ENCODE data around the gene B3GAT3.
A peak's percentile ranks its signal among the peaks of the same experiment; 100 is the strongest.

The B3GAT3 gene

GRCh38 chr11:62610403-62610802, 11.4 kb downstream of the B3GAT3 start:
- H3K4me3 ChIP-seq (replicated peaks in 1 of 2; ENCODE audit: low read depth in 2 of 2, low read length in 2 of 2): no peak overlapping the region
- no peak for TF ChIP-seq CTCF (IDR thresholded peaks at IDR 0.05; ENCODE audit: low read depth, low read length)
- DNase-seq (ENCODE audit: low read depth in 2 of 2): no peak

- no peak overlapping the region for H3K4me3 ChIP-seq (replicated peaks in 1 of 2; ENCODE audit: low read depth in 2 of 2, low read length in 2 of 2)
- TF ChIP-seq CTCF (IDR thresholded peaks at IDR 0.05; ENCODE audit: low read depth, low read length): no peak
- DNase-seq (ENCODE audit: low read depth in 2 of 2): no peak
Measured at GRCh38 chr11:62608776-62609175, 13.0 kb downstream of the B3GAT3 start.

- no peak for DNase-seq (ENCODE audit: low read depth in 2 of 2)
- no peak for TF ChIP-seq CTCF (IDR thresholded peaks at IDR 0.05; ENCODE audit: low read depth, low read length)
- no peak overlapping the region for H3K4me3 ChIP-seq (replicated peaks in 1 of 2; ENCODE audit: low read depth in 2 of 2, low read length in 2 of 2)
Measured at GRCh38 chr11:62607714-62608113, 14.1 kb downstream of the B3GAT3 start.

GRCh38 chr11:62605902-62606301, 15.9 kb downstream of the B3GAT3 start:
- no peak overlapping the region for H3K4me3 ChIP-seq (replicated peaks in 1 of 2; ENCODE audit: low read depth in 2 of 2, low read length in 2 of 2)
- TF ChIP-seq CTCF (IDR thresholded peaks at IDR 0.05; ENCODE audit: low read depth, low read length): no peak
- no peak for DNase-seq (ENCODE audit: low read depth in 2 of 2)

- no peak for TF ChIP-seq CTCF (IDR thresholded peaks at IDR 0.05; ENCODE audit: low read depth, low read length)
- DNase-seq (ENCODE audit: low read depth in 2 of 2): no peak
- no peak overlapping the region for H3K4me3 ChIP-seq (replicated peaks in 1 of 2; ENCODE audit: low read depth in 2 of 2, low read length in 2 of 2)
Measured at GRCh38 chr11:62605467-62605866, 16.3 kb downstream of the B3GAT3 start.

GRCh38 chr11:62604460-62605120, 17.2 kb downstream of the B3GAT3 start:
- DNase-seq (ENCODE audit: low read depth in 2 of 2): peak in 1 of 2 donors; percentile 16
- no peak for TF ChIP-seq CTCF (IDR thresholded peaks at IDR 0.05; ENCODE audit: low read depth, low read length)
- H3K4me3 ChIP-seq (replicated peaks in 1 of 2; ENCODE audit: low read depth in 2 of 2, low read length in 2 of 2): no peak overlapping the region

- no peak overlapping the region for H3K4me3 ChIP-seq (replicated peaks in 1 of 2; ENCODE audit: low read depth in 2 of 2, low read length in 2 of 2)
- no peak for TF ChIP-seq CTCF (IDR thresholded peaks at IDR 0.05; ENCODE audit: low read depth, low read length)
- DNase-seq (ENCODE audit: low read depth in 2 of 2): no peak
Measured at GRCh38 chr11:62603776-62604299, 17.9 kb downstream of the B3GAT3 start.
